CD1c-positive myeloid dendritic cell (primary cell): ENCODE results near the gene HHAT.

Experiments used
- DNase-seq: peaks from one replicate; pipeline ENCODE4 v3.0.0-alpha.2; 2016; ENCODE audit errors: extremely low spot score

Gene HHAT

DNA sequence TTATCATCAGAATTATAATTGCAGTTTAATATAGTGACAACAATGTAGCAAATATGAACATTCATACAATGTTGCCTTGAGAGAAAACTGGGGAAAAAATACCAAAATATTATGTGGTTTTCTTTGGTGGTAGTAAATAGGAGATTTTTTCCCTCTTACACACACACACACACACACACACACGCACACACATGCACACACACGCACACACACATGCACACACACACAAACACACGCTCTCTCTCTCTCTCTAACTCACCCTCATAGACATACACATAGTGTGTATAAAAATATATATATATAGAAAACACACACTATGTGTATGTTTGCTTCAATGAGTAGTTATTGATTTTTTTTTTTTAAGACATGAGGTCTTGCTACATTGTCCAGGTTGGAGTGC is 211.6 kb downstream of the HHAT start:
- no peak for DNase-seq

DNA sequence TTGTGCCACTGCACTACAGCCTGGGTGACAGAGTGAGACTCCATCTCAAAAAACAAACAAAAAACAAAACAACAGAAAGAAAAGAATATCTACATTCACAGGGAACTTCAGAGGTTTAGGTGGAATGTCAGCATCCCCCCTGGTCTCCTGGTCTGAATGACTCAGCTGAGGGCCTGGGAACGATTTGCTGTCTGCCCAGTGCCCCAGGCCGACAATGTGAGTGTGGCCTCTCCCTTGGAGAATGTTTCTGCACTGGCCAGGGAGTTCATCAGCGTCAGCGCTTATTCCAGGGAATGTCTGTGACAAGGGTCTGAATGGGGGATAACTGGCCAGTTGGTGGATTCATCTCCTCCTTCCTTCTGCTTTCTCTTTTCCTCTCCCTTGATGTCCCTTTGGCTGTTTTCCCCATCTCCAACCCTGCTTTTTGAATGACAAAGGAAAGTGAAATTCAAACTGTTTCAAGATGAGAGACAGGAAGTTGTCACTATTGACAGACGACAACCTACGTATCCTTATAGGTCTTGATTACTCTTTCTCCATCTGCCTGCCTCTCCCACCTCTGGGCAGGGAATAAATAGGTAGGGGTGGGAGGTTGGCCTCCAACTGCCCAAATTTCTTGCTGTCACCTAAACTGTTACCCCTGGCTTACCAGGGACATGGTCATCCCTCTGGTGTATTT is 213.1 kb downstream of the HHAT start:
- DNase-seq = no peak

DNA sequence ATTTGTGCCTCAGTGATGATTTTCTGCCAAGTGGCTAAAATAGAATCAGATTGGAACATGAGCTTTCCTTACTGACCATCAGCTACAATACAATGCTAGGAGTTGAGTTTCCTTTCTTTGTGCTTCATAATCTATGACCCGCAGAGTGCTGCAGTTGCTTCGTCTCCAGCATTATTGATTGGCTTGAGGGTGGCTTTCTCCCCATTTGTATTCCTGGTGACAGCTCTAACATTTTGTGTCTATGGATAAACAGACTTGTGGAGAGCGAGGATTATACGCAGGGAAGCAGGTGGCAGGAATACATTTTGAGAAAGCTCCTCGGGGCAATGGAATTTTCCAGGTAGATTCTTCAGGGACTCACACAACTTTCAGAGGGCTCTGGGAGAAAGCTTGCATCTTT is 223.2 kb downstream of the HHAT start:
- DNase-seq = no peak

DNA sequence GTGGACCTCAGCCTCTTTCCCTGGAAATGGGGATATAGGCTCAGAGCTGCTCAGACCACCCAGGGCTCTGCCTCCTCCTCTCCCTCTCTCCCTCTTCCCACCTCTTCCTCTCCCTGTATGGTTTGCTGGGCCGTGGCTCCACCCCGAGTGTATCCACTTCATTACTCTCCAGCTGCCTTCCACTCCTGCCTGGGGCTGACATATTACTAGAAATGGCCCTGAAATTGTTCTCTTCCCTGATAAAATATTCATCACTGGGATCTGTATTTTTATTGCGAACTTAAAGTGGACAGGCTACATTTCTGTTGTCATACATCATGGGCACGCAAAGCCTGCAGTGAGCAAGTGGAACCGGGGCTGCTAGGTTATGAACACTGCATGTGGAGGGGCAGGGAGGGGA is 225.0 kb downstream of the HHAT start:
- DNase-seq = no peak

DNA sequence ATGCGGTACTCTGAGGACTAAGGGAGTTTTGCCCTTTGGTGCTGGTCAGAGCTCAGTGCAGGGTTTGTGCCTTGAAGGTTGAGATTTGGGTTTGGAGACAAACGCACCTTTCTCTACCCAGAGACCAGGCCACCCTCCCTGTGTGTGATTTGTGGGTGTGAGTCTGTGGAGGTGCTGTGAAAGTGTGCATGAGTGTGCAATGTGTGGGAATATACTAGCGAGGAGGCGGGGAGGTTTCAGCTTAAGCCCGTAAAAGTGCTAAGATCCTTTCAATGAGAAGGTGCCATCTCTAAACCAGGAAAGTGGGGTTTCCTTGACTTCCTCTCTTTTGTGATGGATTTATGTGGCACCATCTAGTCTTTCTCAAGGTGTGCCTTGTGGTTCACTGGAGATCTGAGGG is 225.7 kb downstream of the HHAT start:
- DNase-seq = no peak

DNA sequence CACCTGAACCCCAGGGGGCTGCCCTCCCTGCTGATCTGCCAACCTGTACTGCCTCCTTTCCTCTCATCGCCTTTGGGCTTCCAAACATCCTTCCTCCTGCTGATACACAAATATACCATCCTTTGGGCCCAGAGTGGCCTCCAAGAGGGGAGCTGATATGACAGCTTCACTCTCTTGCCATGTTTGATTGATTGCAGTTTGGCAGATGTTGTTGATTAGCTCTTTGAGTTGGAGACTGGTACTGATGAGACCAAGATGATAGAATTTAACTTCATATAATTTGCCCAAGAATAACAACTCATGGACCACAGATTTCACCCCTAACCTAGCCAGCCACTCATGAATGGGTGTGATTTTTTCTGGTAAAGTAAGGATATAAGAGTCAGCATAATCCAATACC is 227.8 kb downstream of the HHAT start:
- no peak for DNase-seq

DNA sequence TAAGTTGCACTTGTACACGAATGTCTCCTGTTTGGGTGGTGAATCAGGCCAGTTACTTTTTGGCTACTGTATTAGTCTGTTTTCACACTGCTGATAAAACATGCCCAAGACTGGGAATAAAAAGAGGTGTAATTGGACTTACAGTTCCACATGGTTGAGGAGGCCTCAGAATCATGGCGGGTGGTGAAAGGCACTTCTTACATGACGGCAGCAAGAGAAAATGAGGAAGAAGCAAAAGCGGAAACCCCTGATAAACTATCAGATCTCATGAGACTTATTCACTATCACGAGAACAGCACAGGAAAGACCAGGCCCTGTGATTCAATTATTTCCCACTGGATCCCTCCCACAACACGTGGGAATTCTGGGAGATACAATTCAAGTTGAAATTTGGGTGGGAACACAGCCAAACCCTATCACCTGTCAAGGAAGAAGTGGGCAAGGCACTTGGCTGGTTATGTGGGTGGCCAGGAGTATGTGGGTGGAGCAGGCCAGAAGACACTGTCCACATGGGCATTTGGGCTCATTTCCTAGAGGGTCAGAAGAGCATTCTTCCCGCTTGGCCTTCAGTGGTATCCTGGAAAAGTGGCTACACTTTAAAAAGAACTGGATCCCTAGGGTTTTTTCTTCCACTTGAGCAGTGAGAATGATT is 228.8 kb downstream of the HHAT start:
- no peak for DNase-seq

DNA sequence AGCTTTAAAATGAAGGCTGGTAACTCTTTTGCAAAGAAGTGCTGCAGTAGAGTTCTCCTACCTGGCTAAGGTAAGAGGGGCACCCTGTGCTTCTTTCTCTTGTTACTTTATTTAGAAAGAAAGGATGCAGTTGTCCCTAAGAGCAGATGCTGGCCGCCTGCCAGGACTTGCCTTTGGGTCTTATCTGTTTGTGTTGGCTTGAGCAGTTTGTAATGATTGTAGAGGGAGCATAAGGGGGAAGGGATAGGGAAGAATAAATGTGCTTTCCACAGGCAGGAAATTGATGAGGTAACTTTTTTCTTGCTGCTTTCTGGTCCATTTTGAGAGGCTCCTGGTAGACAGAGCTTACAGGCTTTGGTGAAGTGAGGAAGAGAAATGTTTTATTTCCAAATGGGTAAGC is 229.6 kb downstream of the HHAT start:
- DNase-seq = no peak

DNA sequence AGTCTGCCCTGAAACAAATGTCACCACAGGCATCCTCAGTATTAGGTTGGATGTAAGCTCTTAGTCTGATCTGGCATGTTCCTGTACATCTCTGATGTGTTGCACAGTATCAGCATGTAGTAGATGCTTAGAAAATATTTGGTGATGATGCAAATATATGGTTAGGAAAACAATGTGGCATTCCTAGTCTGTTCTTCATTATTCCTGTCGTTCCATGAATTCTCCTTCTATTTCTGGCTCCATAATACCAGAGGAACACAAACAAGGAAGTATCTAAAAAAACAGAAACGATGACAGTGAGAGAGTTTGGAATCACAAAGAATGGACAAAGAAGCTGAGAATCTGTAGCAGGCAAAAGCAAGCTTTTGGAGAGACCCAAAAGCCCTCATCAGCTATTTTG is 236.6 kb downstream of the HHAT start:
- no peak for DNase-seq

DNA sequence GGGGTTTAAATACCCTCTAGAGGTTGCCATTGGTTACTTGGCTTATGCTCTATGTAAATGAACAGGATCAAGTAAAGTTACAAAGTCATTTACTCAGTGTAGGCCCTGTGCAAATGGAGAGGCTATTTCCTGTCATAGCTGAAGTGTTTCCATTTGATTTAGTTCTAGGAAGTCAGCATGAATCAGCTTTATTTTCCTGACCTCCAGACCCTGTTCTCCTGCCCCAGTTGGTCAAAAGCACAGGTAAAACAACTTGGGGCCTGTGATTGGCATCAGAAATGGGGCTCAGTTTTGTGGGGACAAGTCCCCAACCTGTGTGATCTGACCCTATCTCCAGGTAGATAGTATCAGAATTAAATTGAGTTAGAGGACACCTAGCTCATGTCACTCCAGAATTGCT is 239.9 kb downstream of the HHAT start:
- no peak for DNase-seq

DNA sequence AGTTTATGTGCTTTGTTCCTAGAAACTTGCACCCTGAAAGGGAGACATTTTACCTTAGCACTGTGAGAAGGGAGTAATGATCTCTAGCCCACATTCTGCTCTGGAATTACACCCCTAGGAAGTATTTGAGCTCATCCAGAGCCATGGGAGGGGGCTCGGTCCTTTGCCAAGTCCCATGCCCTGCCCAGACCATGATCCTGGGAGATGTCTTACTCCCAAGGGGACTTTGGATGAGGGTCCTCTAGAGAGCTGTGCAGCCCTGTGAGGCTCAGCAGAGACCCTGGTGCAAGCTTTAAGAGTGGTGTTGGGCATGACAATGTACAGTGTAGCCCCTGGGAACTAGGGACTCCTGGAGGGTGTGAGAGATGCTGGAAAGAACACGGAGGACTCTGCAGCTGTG is 241.4 kb downstream of the HHAT start:
- no peak for DNase-seq

DNA sequence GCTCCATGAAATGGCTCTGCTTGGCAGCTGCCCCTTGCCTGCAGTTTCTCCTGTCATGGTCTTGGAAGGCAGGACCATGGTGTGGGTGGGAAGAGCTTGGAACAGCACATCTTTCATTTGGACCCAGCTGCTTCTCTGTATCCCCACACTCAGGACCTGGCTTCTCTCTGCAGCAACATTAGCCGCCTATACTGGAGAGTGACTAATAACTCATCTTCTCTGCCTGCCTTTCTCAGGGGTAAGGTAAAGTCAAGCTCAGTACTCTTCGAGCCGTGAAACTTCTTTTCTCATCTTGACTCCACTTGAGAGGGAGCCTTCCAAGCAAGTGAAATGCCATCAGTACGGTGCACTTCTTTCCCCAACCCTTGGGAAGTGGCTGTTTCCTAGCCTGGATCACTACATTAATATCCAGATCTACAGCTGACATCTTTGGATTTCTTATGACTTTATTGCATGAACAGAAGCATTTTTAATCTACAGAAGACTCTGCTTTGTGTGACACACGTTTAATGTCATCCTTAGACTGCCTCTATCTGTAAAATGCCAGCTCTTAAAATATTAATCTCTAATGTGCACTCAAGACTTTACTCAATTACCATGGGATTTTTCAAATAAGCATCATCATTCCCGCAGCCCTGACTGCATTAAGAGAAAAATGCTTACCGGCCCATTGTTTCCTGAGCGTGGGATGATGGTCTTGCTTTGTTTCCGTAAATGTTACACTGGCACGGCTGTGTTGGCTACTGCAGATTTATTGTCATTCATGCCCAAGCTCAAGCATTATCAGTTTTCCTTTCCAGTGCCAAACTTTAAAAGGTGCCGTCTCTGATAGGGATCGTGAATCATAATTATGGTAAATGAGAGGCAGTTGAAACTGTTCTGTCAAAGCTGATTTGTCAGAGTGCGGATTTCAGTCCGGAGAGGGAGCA is 242.9 kb downstream of the HHAT start:
- DNase-seq = no peak

DNA sequence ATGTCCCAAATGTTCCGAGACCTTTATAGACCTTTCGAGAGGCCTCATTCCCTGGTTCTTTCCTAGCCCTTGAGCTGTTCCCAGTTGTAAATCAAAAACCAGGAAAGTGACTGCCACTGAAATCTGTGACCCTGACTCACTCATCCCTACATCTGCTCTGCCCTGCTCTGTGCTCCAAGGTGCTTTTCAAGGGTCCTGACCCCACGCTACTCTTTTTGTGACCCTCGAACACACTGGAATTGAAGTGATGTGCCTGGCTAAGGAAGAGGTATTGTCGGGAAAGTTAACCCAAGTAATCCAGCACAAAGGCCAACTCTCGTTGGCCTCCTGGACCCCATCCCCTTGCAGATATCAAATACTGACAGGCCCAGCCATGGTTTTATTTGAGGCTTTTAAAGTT is 244.4 kb downstream of the HHAT start:
- DNase-seq = no peak

DNA sequence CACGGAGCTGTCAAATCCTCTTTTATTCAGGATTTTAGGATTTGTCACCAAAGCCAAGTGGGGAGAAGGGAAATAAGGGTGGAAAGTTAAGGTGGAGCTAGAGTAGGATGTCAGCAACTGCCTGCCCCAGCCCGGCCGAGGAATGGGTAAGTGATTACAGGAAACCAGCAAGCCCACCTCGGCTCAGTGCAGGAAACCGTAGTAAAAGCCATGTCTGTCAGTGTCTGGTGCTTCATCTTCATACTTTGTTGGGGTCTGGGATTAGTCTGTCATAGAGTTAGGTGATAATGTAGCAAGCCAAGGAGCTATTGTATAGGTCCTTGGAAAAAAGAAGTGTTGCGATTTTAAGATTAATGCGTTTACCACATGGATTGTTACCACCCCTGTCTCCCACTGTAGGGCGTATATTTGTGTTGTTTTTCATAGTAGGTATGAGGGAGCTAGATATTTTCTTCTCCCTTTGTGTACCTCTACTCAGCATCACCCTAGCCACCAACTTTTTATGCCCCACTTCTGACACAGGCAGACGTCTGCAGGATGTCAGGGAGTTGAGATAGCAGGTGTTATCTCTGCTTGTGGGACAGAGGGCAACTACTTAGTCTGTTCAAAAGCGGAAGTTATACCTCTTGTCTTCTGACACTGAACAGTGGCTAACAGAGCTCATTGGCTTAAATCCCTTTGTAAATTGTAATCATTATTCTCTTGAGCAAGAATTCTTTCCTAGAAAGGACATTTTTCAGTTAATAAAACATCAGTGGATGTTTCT is 253.7 kb downstream of the HHAT start:
- no peak for DNase-seq

DNA sequence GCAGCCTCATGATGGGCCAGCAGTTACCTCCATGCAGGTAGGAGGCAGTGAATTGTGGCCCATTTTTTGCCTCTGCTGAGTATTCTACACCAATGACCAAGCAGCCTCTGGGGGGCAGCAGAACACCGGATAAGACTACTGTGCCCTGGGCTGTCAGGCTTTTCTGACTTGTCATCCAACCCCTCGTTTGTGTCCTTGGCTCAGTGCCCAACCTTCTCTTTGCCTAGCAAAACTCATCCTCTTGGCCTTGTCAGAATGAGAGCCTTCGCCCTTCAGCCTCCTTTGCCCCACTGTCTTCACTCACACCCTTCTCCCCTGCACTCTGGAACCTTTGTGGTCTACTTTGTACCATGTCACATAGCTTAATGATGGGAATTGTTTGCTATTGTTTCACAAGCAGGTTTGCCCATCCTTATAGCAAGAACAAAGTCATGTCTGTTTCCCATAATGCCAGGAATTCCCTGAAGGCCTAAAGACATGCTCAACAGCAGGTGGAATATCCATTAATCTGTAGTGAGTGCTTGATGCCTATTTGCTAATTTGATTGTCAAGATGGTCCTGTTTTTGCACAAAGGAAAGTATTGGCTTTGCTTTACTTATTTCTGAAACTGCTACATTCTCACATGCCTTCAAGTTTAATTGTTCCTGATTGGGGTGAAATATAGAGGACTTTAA is 255.9 kb downstream of the HHAT start:
- peak; percentile 64 for DNase-seq

DNA sequence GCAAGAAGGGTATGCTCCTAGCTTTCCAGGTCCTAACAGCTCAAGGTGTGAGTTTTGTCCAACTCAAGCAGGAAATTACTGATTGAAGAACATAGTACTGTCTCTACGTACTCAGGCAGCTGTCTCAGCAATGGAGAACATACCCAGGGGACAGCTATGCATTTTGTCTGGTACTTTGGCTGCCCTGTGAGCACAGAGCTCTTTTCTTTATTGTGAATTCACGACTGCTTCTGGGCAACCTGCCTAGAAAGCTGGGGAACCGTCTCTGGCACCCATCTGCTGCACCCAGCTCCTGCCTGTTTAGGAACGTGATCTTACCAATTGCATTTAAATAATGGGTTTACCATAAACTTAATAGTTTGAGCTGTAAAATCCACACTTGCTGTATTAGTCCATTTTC is 258.1 kb downstream of the HHAT start:
- DNase-seq = no peak

DNA sequence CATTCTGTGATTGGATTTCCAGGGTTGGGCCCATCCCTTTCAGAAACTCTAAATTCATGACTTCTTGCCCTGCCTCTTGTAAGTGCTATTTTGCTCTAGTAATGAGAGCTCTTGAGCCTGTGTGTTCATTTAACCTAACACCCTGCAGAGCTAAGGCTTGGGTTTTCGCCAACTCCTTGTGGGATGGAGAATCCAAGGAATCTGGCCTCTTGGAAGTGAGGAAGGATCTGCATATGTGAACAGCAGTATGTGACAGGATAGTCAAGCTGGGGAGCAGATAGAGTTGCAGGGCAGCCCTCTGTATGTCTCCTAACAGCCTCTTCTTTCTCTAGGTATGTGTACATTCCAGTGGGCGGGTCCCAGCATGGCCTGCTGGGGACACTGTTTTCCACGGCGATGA is 258.9 kb downstream of the HHAT start:
- DNase-seq = no peak

DNA sequence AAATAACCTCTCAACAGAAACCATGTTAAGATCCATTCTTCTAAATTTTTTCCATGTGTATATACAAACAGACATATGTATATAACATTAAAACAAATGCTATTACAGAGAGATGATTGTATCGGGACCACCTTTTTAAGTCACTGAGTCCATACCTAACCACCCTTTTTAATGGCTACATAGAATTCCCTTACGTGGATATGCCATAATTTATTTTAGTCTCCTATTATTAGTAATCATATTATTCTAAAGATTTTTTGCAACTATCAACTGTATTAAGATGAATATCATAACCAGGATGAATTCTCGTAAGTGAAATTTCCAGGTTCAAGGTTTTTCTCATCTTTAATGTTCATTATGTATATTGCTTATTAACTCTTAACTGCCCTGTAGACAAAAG is 259.7 kb downstream of the HHAT start:
- no peak for DNase-seq

DNA sequence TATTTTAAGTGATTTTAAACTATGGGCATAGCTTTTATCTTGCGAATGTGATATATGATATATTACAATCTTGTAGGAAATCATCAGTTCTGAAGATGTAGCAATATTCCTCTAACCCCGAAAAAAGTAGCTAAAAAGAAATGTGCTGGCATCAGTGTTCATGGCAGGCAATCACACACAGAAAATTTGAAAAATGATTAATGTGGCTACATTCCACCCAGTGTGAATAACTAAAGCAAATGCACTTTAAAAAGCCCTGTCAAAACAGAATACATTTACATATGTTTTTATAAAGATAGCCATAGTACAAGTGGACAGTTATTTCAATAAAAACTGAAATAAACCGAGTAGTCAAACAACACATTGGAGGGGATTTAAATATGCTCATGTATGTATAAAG is 260.2 kb downstream of the HHAT start:
- no peak for DNase-seq

DNA sequence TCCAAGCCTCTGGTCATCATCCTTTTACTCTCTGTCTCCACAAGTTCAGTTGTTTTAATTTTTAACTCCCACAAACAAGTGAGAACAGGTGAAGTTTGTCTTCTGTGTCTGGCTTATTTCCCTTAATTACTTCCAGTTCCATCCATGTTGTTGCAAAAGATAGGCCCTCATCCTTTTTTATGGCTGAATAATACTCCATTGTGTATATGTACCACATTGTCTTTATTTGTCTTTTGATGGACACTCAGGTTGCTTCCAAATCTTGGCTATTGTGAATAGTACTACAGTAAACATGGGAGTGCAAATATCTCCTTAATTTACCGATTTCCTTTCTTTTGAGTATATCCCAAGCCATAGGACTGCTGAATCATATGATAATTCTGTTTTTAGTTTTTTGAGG is 262.5 kb downstream of the HHAT start:
- no peak for DNase-seq

DNA sequence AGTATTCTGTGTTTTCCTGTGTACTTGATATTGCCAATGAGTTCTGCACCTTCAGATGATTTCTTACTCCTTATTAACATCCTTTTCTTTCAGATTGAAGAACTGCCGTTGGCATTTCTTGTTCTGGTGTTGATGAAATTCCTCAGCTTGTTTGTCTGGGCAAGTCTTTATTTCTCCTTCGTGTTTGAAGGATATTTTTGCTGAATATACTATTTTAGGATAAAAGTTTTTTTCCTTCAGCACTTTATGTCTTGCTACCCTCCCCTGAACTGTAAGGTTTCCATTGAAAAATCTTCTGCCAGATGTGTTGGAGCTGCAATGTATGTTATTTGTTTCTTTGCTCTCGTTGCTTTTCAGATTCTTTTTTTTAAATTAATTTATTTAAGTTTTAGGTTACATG is 265.9 kb downstream of the HHAT start:
- DNase-seq = no peak

DNA sequence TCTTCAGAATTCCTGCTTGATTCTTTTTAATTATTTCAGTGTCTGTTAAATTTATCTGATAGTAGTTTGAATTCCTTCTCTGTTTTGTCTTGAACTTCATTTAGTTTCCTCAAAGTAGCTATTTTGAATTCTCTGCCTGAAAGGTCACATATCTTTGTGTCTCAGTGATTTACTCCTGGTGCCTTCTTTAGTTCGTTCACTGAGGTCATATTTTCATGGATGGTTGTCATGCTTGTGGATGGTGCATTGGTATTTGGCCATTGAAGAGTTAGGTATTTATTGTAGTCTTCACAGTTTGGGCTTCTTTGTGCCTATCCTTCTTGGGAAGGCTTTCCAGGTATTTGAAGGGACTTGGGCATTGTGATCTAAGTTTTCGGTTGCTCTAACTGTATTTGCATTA is 267.9 kb downstream of the HHAT start:
- no peak for DNase-seq
